K562 (cell line): ENCODE data around the gene ZNF428. TPM values are rescaled to one million over a fixed set of nuclear protein-coding genes. Genes with fewer than 3 reads are reported as not detected.

Experiments used
- CHD4 ChIP-seq: fragments of 200-600 bp; sonication (generic); IDR thresholded peaks from 3 replicates; pipeline ENCODE4 v1.6.1; 2012; ENCODE audit warnings: low read depth, mild to moderate bottlenecking, mixed read lengths, low read length, inconsistent platforms; ENCODE audit not compliant: insufficient read depth, insufficient replicate concordance, poor library complexity, severe bottlenecking
- ERF ChIP-seq: fragments of 450-650 bp; formaldehyde crosslinking; IDR thresholded peaks from 2 replicates; pipeline ENCODE4 v1.4.0; 2020; ENCODE audit warnings: mild to moderate bottlenecking, mixed read lengths
- GATA2 ChIP-seq: sonication (generic); formaldehyde crosslinking; IDR thresholded peaks from 2 replicates; pipeline ENCODE4 v1.4.0; 2020; ENCODE audit warnings: mild to moderate bottlenecking, missing genetic modification reagents
- GTF2E2 ChIP-seq: fragments of 200-800 bp; sonication (Bioruptor generic); IDR thresholded peaks from 2 replicates; pipeline ENCODE4 v1.6.1; 2016; ENCODE audit warnings: missing genetic modification characterization, missing compliant biosample characterization
- GTF2F1 ChIP-seq: IDR thresholded peaks from 2 replicates; pipeline ENCODE4 v1.6.1; 2011; ENCODE audit warnings: low read depth, low read length, improper control_type of control experiment
- HDAC8 ChIP-seq: fragments of 450-650 bp; IDR thresholded peaks from 2 replicates; pipeline ENCODE4 v1.6.1; 2016; ENCODE audit warnings: mild to moderate bottlenecking, missing genetic modification characterization, moderate library complexity, missing compliant biosample characterization
- HNRNPH1 ChIP-seq: fragments of 200-400 bp; formaldehyde crosslinking; optimal IDR thresholded peaks from 2 replicates; pipeline ENCODE3; 2017; ENCODE audit warnings: low read depth, mild to moderate bottlenecking, low read length, moderate library complexity
- KDM1A ChIP-seq, 2 experiments: fragments of 450-650 bp; IDR thresholded peaks; 2 replicates each; pipeline ENCODE4 v1.6.1; 2016; ENCODE audit warnings: mild to moderate bottlenecking in 2 of 2
- MAZ ChIP-seq, 2 experiments: fragments of 450-650 bp in 1 of 2; sonication (generic) in 1 of 2; formaldehyde crosslinking; IDR thresholded peaks in 1 of 2; conservative IDR thresholded peaks in 1 of 2; 2 replicates each; pipeline versions ENCODE4 v1.4.0 to v1.5.0; 2020; ENCODE audit warnings: mild to moderate bottlenecking in 1 of 2, missing genetic modification reagents in 1 of 2
- MCM7 ChIP-seq, 2 experiments: fragments of 450-650 bp; IDR thresholded peaks; 2 replicates each; pipeline ENCODE4 v1.6.1; 2016 to 2018
- MEF2D ChIP-seq: conservative IDR thresholded peaks from 2 replicates; pipeline ENCODE4 v1.6.1; 2016; ENCODE audit warnings: low read depth, missing genetic modification characterization, missing compliant biosample characterization
- PHB2 ChIP-seq: fragments of 450-650 bp; IDR thresholded peaks from 2 replicates; pipeline ENCODE4 v1.6.1; 2017; ENCODE audit warnings: low read depth
- PHF20 ChIP-seq: fragments of 450-650 bp; IDR thresholded peaks from 2 replicates; pipeline ENCODE4 v1.6.1; 2018; ENCODE audit not compliant: partially characterized antibody
- POLR2AphosphoS2 ChIP-seq: IDR thresholded peaks from 2 replicates; pipeline ENCODE4 v1.6.1; 2012; ENCODE audit warnings: low read length, improper control_type of control experiment
- POU5F1 ChIP-seq: fragments of 150-350 bp; IDR thresholded peaks from 2 replicates; pipeline ENCODE4 v1.6.1; 2014; ENCODE audit warnings: borderline replicate concordance, low read length, low read depth, mild to moderate bottlenecking; ENCODE audit not compliant: partially characterized antibody
- SIX5 ChIP-seq, 2 experiments: IDR thresholded peaks; 2 replicates each; pipeline ENCODE4 v1.6.1; 2011; ENCODE audit warnings: low read length in 2 of 2, borderline replicate concordance in 1 of 2, low read depth in 1 of 2, mild to moderate bottlenecking in 1 of 2, moderate library complexity in 1 of 2; ENCODE audit not compliant: insufficient read depth in 1 of 2
- SLC30A9 ChIP-seq: fragments of 250-450 bp; sonication (Bioruptor Pico); IDR thresholded peaks from 2 replicates; pipeline ENCODE4 v1.8.0; 2022; ENCODE audit warnings: mild to moderate bottlenecking, moderate library complexity
- SMAD4 ChIP-seq: fragments of 250-450 bp; sonication (Bioruptor Pico); conservative IDR thresholded peaks from 2 replicates; pipeline ENCODE4 v1.8.0; 2021; ENCODE audit warnings: inconsistent platforms, mild to moderate bottlenecking, moderate library complexity
- TEAD4 ChIP-seq, 2 experiments: sonication (generic) in 1 of 2; formaldehyde crosslinking in 1 of 2; IDR thresholded peaks; 2 replicates each; pipeline versions ENCODE4 v1.6.1 to v1.8.0; 2012 to 2022; ENCODE audit warnings: borderline replicate concordance in 1 of 2, inconsistent platforms in 1 of 2, low read length in 1 of 2, mild to moderate bottlenecking in 1 of 2, missing genetic modification reagents in 1 of 2
- ZNF146 ChIP-seq: IDR thresholded peaks from one replicate; pipeline ENCODE4 v1.6.1; 2018; ENCODE audit warnings: missing compliant biosample characterization; ENCODE audit not compliant: unreplicated experiment
- ZNF431 ChIP-seq: sonication (generic); formaldehyde crosslinking; IDR thresholded peaks from 2 replicates; pipeline ENCODE4 v1.8.0; 2022; ENCODE audit warnings: mild to moderate bottlenecking, missing genetic modification reagents
- ZNF551 ChIP-seq: fragments of 250-450 bp; sonication (Bioruptor Pico); IDR thresholded peaks from 2 replicates; pipeline ENCODE4 v1.5.0; 2021; ENCODE audit warnings: mild to moderate bottlenecking, moderate library complexity
- ZNF764 ChIP-seq: fragments of 250-450 bp; sonication (Bioruptor Pico); IDR thresholded peaks from 2 replicates; pipeline ENCODE4 v1.4.0; 2020; ENCODE audit warnings: low read depth, mild to moderate bottlenecking, moderate library complexity
- polyA plus RNA-seq, 8 experiments: library from polyadenylated mRNA; depleted of rRNA in 4 of 8; stranded (reverse) in 5 of 8; unstranded in 3 of 8; fragments of >200 nt; fragmentation: Nextera tagmentation in 2 of 8; fragmentation: Illumina TruSeq in 1 of 8; extraction: Ambion mirVana in 2 of 8; extraction: Trizol in 1 of 8; gene quantifications; 2 replicates each; pipeline versions ENCODE4 v1.2.1 to v1.2.3, GENCODE V29; 2011 to 2014; ENCODE audit warnings: inconsistent platforms in 1 of 8, missing spikeins in 1 of 8
- total RNA-seq, 7 experiments: library from RNA; depleted of rRNA in 6 of 7; stranded (reverse); fragments of >200 nt in 6 of 7; fragmentation: Illumina TruSeq in 2 of 7; extraction: Trizol in 2 of 7; gene quantifications; 2 replicates each; pipeline versions ENCODE4 v1.2.1 to v1.2.3, GENCODE V29; 2011 to 2021; ENCODE audit warnings: low replicate concordance in 1 of 7
- TF ChIP-seq, protein P1 (sequence below): sonication (generic); formaldehyde crosslinking; IDR thresholded peaks from 2 replicates; pipeline ENCODE4 v1.9.0; 2022; ENCODE audit warnings: mild to moderate bottlenecking, missing genetic modification reagents
- TF ChIP-seq, protein P2 (sequence below): sonication (generic); formaldehyde crosslinking; IDR thresholded peaks from 2 replicates; pipeline ENCODE4 v1.8.0; 2022; ENCODE audit warnings: mild to moderate bottlenecking, missing genetic modification reagents
- TF ChIP-seq, protein P3 (sequence below): sonication (generic); formaldehyde crosslinking; IDR thresholded peaks from 2 replicates; pipeline ENCODE4 v1.8.0; 2022; ENCODE audit warnings: mild to moderate bottlenecking, missing genetic modification reagents

ZNF428 gene
- total and polyA plus RNA-seq, 9 of the 15 experiments (the other 6 are each of a cell fraction or from before 2014, with no cell fraction given) = 0.15 to 85.7 (median 15.9) TPM

DNA sequence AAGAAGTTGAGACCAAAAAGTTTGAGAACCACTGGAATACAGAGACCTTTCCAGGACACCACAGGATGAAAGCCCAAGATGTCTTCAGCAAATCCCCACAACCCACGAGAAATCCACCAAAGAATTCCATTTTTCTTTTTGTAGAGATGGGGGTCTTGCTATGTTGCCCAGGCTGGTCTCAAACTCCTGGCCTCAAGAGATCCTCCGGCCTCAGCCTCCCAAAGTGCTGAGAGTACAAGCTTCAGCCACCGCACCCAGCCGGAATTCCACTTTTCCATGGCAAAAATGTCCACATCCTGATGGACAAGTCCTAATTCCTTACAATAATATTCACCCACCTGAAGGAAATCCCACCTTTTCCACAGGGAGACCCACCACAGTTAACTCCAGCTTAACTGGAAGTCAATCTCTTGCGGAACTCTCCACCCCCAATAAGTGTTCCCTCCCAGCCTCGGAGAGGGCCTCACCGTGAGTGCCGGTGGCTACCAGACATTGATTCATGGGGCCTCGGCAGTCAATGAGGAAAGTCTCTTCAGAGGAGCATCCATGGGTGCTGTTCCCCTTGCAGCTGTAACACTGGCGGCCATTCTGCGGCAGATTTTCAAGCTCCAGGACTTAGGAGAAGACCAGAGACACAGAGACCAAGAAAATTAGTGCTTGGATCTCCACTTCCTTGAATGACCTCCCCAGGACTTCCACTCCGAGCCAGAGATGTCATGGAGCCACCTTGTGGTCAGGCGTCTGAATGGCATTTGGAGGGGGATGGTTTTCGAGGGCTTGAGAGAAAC, 32.5 kb upstream of the ZNF428 start (continued):
- no peak for TF ChIP-seq ERF (CRISPR knock-in tag)
- no peak for TF ChIP-seq GTF2F1
- TF ChIP-seq POU5F1 = no peak
- no peak for TF ChIP-seq HDAC8 (tag)
- no peak for TF ChIP-seq PHB2
- no peak for TF ChIP-seq ZNF551 (CRISPR knock-in tag)
- TF ChIP-seq ZNF146 (CRISPR knock-in tag) = no peak
- TF ChIP-seq HNRNPH1 = no peak
- no peak for TF ChIP-seq GATA2 (CRISPR knock-in tag)
- peak; percentile 73 for TF ChIP-seq PHF20
- no peak for TF ChIP-seq SMAD4 (CRISPR knock-in tag)
- TF ChIP-seq GTF2E2 (tag) = 0 out of 2 replicates have a peak, but pooled peaks have one; percentile 32
- TF ChIP-seq TEAD4 (IDR thresholded peaks at IDR 0.05; ENCODE audit: low read length) = 0 out of 2 replicates have a peak, but pooled peaks have one; percentile 33
- TF ChIP-seq TEAD4 (CRISPR knock-in tag; IDR thresholded peaks at IDR 0.05; ENCODE audit: borderline replicate concordance) = no peak
- no peak for TF ChIP-seq KDM1A (IDR thresholded peaks at IDR 0.05)
- no peak for TF ChIP-seq MCM7 (IDR thresholded peaks at IDR 0.05)
- no peak for TF ChIP-seq CHD4
- no peak for TF ChIP-seq MEF2D (tag)
- no peak for TF ChIP-seq POLR2AphosphoS2
- no peak for TF ChIP-seq SLC30A9 (CRISPR knock-in tag)
- TF ChIP-seq, protein P1, sequence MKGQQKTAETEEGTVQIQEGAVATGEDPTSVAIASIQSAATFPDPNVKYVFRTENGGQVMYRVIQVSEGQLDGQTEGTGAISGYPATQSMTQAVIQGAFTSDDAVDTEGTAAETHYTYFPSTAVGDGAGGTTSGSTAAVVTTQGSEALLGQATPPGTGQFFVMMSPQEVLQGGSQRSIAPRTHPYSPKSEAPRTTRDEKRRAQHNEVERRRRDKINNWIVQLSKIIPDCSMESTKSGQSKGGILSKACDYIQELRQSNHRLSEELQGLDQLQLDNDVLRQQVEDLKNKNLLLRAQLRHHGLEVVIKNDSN (CRISPR knock-in tag) = no peak
- no peak for TF ChIP-seq ZNF764 (CRISPR knock-in tag)
- TF ChIP-seq, protein P2, sequence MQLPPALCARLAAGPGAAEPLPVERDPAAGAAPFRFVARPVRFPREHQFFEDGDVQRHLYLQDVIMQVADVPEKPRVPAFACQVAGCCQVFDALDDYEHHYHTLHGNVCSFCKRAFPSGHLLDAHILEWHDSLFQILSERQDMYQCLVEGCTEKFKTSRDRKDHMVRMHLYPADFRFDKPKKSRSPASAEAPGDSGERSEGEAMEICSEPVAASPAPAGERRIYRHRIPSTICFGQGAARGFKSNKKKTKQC (CRISPR knock-in tag) = no peak
- TF ChIP-seq ZNF431 = no peak
- TF ChIP-seq, protein P3, sequence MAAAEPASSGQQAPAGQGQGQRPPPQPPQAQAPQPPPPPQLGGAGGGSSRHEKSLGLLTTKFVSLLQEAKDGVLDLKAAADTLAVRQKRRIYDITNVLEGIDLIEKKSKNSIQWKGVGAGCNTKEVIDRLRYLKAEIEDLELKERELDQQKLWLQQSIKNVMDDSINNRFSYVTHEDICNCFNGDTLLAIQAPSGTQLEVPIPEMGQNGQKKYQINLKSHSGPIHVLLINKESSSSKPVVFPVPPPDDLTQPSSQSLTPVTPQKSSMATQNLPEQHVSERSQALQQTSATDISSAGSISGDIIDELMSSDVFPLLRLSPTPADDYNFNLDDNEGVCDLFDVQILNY = no peak
- no peak for TF ChIP-seq SIX5 (IDR thresholded peaks at IDR 0.05; ENCODE audit: borderline replicate concordance in 1 of 2, insufficient read depth in 1 of 2, low read depth in 1 of 2, low read length in 2 of 2)
- peak in 1 of 2 experiments; percentile 66; a peak in 2 of 4 replicates for TF ChIP-seq MAZ (CRISPR knock-in tag; conservative IDR thresholded peaks at IDR 0.05 in 1 of 2, IDR thresholded peaks at IDR 0.05 in 1 of 2)
